Kidney epithelial cell (primary cell): ENCODE data around the gene SPRN. TPM values are rescaled to one million over a fixed set of nuclear protein-coding genes. Genes with fewer than 3 reads are reported as not detected.
"Not testable (repeated sequence)": the region's sequence is repeated elsewhere in the genome, so short reads cannot be mapped to it uniquely, and the experiment has no call there.

Source experiments
- DNase-seq: peaks from one replicate; pipeline ENCODE4 v3.0.0-alpha.2; 2010; ENCODE audit warnings: low read depth
- H3K27me3 ChIP-seq: 2 replicates; pipeline ENCODE4 v1.6.0; 2011; ENCODE audit warnings: low read length; ENCODE audit not compliant: control insufficient read depth, insufficient read depth
- H3K36me3 ChIP-seq: 2 replicates; pipeline ENCODE4 v1.5.1; 2011; ENCODE audit warnings: low read length; ENCODE audit not compliant: control insufficient read depth, insufficient read depth
- H3K4me3 ChIP-seq: 2 replicates; pipeline ENCODE4 v1.5.1; 2011; ENCODE audit warnings: low read depth, mild to moderate bottlenecking, control low read depth, low read length
- CTCF ChIP-seq: IDR thresholded peaks from 2 replicates; pipeline ENCODE4 v1.5.1; 2011; ENCODE audit warnings: mild to moderate bottlenecking, moderate library complexity, low read length, control low read depth, inconsistent platforms; ENCODE audit not compliant: insufficient read depth, poor library complexity, severe bottlenecking
- total RNA-seq: library from RNA; depleted of rRNA; stranded (reverse); fragments of >200 nt; gene quantifications from 2 replicates; pipeline ENCODE4 v1.2.3, GENCODE V29; 2015

The SPRN gene
- total RNA-seq, 1 donor from 2014 or later, result 2.1 TPM

GRCh38 chr10:133379801-133380666 lies 44.4 kb downstream of the SPRN start:
- Histone ChIP-seq H3K36me3 (no peaks in the 10 kb centered on the region), H3K27me3 (no peaks in the 10 kb centered on the region), H3K4me3 (peak overlapping the region; percentile 52)
- no peak for DNase-seq
- TF ChIP-seq CTCF, result no peak

GRCh38 chr10:133379152-133379800 lies 45.1 kb downstream of the SPRN start, which contains the start of gene PAOX:
TSS of gene PAOX (plus strand) at chr10:133379262. CDS start at chr10:133379317, 55 bp downstream.
- DNase-seq, result no peak

GRCh38 chr10:133378251-133379096 lies 46.0 kb downstream of the SPRN start:
- no peaks in the 10 kb centered on the region for H3K36me3 ChIP-seq
- TF ChIP-seq CTCF, result no peak
- no peak for DNase-seq

More at GRCh38 chr10:133379152-133379800, 45.1 kb downstream of the SPRN start, which contains the start of gene PAOX:
- Histone ChIP-seq H3K36me3 (no peaks in the 10 kb centered on the region), H3K27me3 (no peaks in the 10 kb centered on the region), H3K4me3 (peak within 1 kb of the TSS; percentile 64)
- TF ChIP-seq CTCF, result no peak

GRCh38 chr10:133377818-133378250 lies 46.6 kb downstream of the SPRN start:
- Histone ChIP-seq H3K4me3 (peak overlapping the region; percentile 64), H3K27me3 (no peaks in the 10 kb centered on the region), H3K36me3 (no peaks in the 10 kb centered on the region)
- no peak for DNase-seq
- TF ChIP-seq CTCF, result no peak

More at GRCh38 chr10:133378251-133379096, 46.0 kb downstream of the SPRN start:
- Histone ChIP-seq H3K4me3 (peak overlapping the region; percentile 64), H3K27me3 (no peaks in the 10 kb centered on the region)

GRCh38 chr10:133377025-133377817 lies 47.2 kb downstream of the SPRN start:
- TF ChIP-seq CTCF, result no peak
- H3K36me3 ChIP-seq, result no peaks in the 10 kb centered on the region
- no peak for DNase-seq
- no peaks in the 10 kb centered on the region for H3K27me3 ChIP-seq
- no peak overlapping the region for H3K4me3 ChIP-seq

- not testable (repeated sequence) for H3K36me3 ChIP-seq, H3K4me3 ChIP-seq, DNase-seq, H3K27me3 ChIP-seq
These were observed 48.2 kb downstream of the SPRN start for GRCh38 chr10:133376183-133376582.
